ENCODE results near the gene VPS13D.

DNA sequence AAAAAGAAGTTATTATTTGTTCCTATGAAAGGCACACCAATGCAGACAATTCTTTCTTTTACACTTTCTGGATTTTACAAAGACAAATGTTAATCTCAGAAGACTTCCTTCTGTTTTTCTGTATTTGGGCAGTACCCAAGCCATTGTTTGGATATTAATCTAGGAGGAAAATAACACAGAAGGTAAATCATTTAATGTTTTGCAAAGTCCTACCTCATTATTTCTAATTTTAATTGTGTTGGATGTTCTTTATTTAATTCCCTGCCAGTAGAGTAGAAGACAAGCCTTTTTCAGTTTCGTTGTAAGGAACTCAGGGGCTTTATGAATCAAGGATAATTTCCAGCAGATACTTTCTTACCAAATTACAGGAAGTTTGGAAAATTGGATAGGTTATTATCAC, 118.3 kb downstream of the VPS13D start:
- TF ChIP-seq, protein P1, sequence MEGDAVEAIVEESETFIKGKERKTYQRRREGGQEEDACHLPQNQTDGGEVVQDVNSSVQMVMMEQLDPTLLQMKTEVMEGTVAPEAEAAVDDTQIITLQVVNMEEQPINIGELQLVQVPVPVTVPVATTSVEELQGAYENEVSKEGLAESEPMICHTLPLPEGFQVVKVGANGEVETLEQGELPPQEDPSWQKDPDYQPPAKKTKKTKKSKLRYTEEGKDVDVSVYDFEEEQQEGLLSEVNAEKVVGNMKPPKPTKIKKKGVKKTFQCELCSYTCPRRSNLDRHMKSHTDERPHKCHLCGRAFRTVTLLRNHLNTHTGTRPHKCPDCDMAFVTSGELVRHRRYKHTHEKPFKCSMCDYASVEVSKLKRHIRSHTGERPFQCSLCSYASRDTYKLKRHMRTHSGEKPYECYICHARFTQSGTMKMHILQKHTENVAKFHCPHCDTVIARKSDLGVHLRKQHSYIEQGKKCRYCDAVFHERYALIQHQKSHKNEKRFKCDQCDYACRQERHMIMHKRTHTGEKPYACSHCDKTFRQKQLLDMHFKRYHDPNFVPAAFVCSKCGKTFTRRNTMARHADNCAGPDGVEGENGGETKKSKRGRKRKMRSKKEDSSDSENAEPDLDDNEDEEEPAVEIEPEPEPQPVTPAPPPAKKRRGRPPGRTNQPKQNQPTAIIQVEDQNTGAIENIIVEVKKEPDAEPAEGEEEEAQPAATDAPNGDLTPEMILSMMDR (conservative IDR thresholded peaks at IDR 0.05; ENCODE audit: low read depth, low read length), result no peak
- no peak for TF ChIP-seq EZH2 (IDR thresholded peaks at IDR 0.05; ENCODE audit: low read length, unreplicated experiment)
- TF ChIP-seq EZH2phosphoT487 (IDR thresholded peaks at IDR 0.05; ENCODE audit: borderline replicate concordance, low read length), result no peak

All from PC-3 (cell line).